GM21717 (cell line): ENCODE data around the gene TLDC2.
"Not testable (repeated sequence)": the region's sequence is repeated elsewhere in the genome, so short reads cannot be mapped to it uniquely, and the experiment has no call there.

Experiments used
- ATAC-seq: cut with Tn5 transposase; IDR thresholded peaks from one replicate; pipeline ENCODE4 v1.9.1; 2021; ENCODE audit warnings: mild to moderate bottlenecking, moderate library complexity; ENCODE audit not compliant: unreplicated experiment

The TLDC2 gene

GRCh38 chr20:36904690-36905089 is 28.8 kb downstream of the TLDC2 start:
- no peak for ATAC-seq

DNA sequence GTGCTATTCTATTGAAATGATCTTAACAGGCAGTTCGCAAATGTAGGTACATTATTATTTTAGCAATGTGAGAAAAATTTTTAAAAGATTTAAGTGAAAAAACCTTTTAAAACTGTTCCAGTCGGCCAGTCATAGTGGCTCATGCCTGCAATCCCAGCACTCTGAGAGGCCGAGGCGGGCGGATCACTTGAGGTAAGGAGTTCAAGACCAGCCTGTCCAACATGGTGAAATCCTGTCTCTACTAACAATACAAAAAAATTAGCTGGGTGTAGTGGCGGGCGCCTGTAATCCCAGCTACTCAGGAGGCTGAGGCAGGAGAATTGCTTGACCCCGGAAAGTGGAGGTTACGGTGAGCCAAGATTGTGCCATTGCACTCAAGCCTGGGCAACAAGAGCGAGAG is 29.6 kb downstream of the TLDC2 start:
- ATAC-seq, result not testable (repeated sequence)

DNA sequence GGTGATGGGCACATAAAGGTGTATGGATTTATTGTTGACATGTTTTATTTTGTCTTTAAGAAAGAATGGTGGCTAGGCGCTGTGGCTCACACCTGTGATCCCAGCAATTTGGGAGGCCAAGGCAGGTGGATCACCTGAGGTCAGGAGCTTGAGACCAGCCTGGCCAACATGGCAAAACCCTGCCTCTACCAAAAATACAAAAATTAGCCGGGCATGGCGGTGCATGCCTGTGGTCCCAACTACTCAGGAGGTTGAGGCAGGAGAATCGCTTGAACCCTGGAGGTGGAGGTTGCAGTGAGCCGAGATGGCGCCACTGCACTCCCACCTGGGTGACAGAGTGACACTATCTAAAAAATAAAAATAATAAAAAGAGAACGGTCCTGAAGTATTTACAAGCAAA is 30.1 kb downstream of the TLDC2 start:
- ATAC-seq, result not testable (repeated sequence)

- ATAC-seq, result no peak
These were observed 32.7 kb downstream of the TLDC2 start for GRCh38 chr20:36908603-36909002.

GRCh38 chr20:36916199-36916598 is 40.3 kb downstream of the TLDC2 start:
- ATAC-seq, result no peak

DNA sequence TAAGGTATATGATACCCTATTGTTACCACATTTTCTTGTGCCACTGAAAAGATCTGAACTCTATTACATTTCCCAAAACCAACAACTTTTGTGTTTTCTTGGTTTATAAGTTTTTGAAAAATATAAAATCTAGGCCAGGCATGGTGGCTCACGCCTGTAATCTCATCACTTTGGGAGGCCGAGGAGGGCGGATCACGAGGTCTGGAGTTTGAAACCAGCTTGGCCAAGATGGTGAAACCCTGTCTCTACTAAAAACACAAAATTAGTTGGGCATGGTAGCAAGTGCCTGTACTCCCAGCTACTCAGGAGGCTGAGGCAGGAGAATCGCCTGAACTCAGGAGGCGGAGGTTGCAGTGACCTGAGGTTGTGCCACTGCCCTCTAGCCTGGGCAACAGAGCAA is 41.3 kb downstream of the TLDC2 start:
- no peak for ATAC-seq

DNA sequence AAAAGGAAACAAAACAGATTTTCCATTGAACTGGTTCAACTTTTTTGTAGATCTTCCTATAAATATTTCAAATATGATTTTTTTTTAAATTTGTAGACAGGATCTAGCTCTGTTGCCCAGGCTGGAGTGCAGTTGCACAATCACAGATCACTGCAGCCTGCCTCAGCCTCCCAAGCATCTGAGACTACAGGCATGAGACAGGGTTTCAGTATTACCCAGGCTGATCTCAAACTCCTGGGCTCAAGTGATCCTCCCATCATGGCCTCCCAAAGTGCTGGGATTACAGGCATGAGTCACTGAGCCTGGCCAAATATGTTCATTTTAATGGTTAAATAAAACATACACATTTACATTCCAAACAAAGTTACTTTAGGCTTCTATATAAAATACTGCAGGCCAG is 42.0 kb downstream of the TLDC2 start:
- no peak for ATAC-seq

DNA sequence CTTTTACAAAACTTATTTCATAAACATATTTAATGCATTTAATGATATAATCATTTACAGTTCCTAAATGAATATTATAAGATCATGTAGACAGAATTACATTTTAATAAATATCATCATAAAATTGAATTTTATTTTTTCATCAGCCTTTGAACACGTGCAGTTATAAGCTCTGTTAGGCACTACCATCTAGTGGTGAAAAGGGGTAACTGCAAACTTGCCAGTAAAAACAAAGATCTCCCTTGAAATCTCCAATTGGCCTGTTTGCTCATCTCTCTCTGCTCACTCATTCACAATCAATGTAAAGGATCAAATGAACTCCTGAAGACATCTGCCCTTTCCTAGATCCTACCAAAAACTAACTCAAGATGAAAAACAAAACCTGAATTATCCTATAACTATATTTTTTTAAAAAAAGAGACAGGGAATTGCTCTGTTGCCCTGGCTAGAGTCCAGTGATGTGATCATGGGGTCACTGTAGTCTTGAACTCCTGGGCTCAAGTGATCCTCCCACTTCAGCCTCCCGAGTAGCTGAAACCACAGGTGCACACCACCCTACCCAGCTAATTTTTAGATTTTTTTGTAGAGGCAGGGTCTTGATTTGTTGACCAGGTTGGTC is 43.9 kb downstream of the TLDC2 start:
- no peak for ATAC-seq

GRCh38 chr20:36920334-36920730 is 44.4 kb downstream of the TLDC2 start:
- no peak for ATAC-seq

DNA sequence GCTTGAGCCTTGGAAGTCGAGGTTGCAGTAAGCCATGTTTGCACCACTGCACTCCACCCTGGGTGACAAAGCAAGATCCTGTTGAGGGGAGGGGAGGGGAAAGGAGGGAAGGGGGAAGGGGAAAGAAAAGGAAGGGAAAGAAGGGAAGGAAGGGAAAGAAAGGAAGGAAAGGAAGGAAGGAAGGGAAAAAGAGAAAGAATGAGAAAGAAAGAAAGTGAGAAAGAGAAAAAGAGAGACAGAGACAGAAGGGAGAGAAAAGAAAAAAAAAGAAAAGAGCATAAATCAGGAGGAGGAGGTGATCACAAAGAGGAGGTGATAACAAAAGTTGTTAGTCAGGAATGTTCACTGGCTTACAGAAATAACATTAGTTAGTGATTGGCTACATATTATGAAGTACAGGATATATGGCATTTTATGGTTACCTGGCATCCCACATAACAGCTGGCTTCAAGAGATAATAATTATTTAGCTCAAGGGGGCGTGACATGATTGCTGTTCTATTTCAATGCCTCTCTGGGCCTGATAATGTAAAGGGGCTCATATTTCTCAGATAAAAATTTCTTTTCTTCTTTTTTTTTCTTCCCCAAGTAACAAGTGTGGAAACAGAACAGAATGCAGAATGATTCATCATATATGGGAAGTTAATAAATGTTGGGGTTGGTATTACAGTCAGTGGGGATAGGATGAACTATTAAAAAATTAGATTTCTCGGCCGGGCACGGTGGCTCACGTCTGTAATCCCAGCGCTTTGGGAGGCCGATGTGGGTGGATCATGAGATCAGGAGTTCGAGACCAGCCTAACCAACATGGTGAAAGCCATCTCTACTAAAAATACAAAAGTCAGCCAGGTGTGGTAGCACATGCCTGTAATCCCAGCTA is 48.5 kb downstream of the TLDC2 start:
- ATAC-seq, result no peak

GRCh38 chr20:36925234-36925633 is 49.3 kb downstream of the TLDC2 start:
- no peak for ATAC-seq

GRCh38 chr20:36926653-36927200 is 50.8 kb downstream of the TLDC2 start:
- ATAC-seq, result no peak

DNA sequence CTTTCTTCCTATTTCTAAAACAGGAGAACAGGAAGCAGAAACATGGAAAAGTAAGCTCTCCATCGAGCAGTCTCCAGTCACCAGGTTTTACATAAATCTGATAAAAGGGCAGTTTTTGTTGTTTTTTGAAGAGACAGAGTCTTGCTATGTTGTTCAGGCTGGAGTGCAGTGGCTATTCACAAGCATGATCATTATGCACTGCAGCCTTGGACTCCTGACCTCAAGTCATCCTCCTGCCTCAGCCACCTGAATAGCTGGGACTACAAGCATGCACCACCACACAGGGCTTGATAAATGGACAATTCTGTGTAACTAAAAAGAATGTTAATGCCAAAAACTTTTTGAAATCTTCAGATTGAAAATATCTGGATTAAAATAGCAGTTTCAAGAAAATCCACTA is 51.8 kb downstream of the TLDC2 start:
- no peak for ATAC-seq

DNA sequence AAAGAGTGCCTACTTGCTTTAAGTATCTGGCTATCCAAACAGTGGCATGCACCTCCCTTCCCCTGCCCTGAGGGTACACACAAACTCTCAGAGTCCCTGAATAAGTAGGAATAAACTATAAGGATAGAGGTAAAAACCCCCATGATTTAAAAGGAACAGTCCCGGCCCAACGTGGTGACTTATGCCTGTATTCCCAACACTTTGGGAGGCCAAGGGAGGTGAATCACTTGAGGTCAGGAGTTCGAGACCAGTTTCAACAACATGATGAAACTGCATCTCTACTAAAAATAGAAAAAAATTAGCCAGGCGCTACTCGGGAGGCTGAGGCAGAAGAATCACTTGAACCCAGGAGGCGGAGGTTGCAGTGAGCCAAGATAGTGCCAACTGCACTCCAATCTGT is 53.4 kb downstream of the TLDC2 start:
- ATAC-seq, result no peak

- no peak for ATAC-seq
These were observed 53.8 kb downstream of the TLDC2 start for GRCh38 chr20:36929691-36930090.

GRCh38 chr20:36932067-36932466 is 56.1 kb downstream of the TLDC2 start:
- not testable (repeated sequence) for ATAC-seq

- no peak for ATAC-seq
These were observed 56.8 kb downstream of the TLDC2 start for GRCh38 chr20:36932476-36933426.

DNA sequence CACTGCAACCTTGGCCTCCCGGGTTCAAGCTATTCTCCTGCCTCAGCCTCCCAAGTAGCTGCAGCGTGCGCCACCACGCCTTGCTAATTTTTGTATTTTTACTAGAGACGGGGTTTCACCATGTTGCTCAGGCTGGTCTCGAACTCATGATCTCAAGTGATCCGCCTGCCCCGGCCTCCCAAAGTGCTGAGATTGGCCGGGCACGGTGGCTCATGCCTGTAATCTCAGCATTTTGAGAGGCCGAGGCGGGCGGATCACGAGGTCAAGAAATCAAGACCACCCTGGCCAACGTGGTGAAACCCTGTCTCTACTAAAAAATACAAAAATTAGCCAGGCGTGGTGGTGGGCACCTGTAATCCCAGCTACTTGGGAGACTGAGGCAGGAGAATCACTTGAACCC is 57.6 kb downstream of the TLDC2 start:
- not testable (repeated sequence) for ATAC-seq

- ATAC-seq, result no peak
These were observed 60.4 kb downstream of the TLDC2 start for GRCh38 chr20:36936341-36936740.

DNA sequence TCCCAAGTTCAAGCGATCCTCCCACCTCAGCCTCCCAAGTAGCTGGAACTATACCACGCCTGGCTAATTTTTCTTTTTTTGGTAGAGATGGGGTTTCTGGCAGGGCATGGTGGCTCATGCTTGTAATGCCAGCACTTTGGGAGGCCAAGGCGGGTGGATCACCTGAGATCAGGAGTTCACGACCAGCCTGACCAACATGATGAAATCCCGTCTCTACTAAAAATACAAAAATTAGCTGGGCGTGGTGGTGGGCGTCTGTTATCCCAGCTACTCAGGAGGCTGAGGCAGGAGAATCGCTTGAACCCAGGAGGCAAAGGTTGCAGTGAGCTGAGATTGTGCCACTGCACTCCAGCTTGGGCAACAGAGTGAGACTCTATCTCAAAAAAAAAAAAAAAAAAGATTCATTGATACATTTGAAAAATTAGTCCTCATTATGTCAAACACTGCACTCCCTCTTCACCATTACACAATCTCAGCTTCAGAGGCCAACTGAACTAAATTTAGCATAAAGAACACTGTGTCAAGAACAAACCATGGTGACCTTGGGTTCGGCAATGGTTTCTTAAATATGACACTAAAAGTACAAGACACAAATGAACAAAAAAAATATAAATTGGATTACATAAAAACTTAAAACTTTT is 60.9 kb downstream of the TLDC2 start:
- not testable (repeated sequence) for ATAC-seq

GRCh38 chr20:36937402-36937770 is 61.4 kb downstream of the TLDC2 start:
- ATAC-seq, result no peak
